ENCODE data around the gene DNMT1.
"Not testable (repeated sequence)": the region's sequence is repeated elsewhere in the genome, so short reads cannot be mapped to it uniquely, and the experiment has no call there.

DNMT1 gene

GRCh38 chr19:10166501-10166900 is 28.3 kb downstream of the DNMT1 start:
- H3K4me2 ChIP-seq (ENCODE audit: low read length); H4K8ac ChIP-seq (ENCODE audit: low read depth, low read length); H3K18ac ChIP-seq (ENCODE audit: low read length); H4K5ac ChIP-seq (ENCODE audit: low read length); H2BK15ac ChIP-seq (replicated peaks; ENCODE audit: low read depth); H3K36me3 ChIP-seq (ENCODE audit: control insufficient read depth, insufficient read depth, low read length); H3K4me1 ChIP-seq (ENCODE audit: control insufficient read depth, low read depth, low read length); H3K4ac ChIP-seq (ENCODE audit: low read depth, low read length); H2BK120ac ChIP-seq (ENCODE audit: low read depth, low read length); H3K27me3 ChIP-seq (ENCODE audit: insufficient read depth, low read length, poor library complexity); H3K4me3 ChIP-seq (ENCODE audit: low read length); H3K27ac ChIP-seq (ENCODE audit: low read depth, low read length); H3K9ac ChIP-seq (ENCODE audit: low read length); H3K56ac ChIP-seq (ENCODE audit: low read length); H3K23ac ChIP-seq (ENCODE audit: low read length); H2AK5ac ChIP-seq (ENCODE audit: low read length); H2BK5ac ChIP-seq (ENCODE audit: low read length); DNase-seq; H3K79me2 ChIP-seq (ENCODE audit: control insufficient read depth, insufficient read depth, low read length); H3K79me1 ChIP-seq (ENCODE audit: low read length): not testable (repeated sequence)
- no CpG with 5 or more reads among the region's 10 CpGs for WGBS (ENCODE audit: extremely low coverage, insufficient coverage, low lambda C conversion rate)

GRCh38 chr19:10166046-10166445 is 28.7 kb downstream of the DNMT1 start:
- no peak for DNase-seq
- Histone ChIP-seq H4K8ac (ENCODE audit: low read depth, low read length) (no peak overlapping the region), H4K5ac (ENCODE audit: low read length) (no peak overlapping the region), H3K23ac (ENCODE audit: low read length) (no peak overlapping the region), H3K27me3 (ENCODE audit: insufficient read depth, low read length, poor library complexity) (no peaks in the 10 kb centered on the region), H2AK5ac (ENCODE audit: low read length) (no peak overlapping the region), H3K79me1 (ENCODE audit: low read length) (no peaks in the 10 kb centered on the region), H3K4ac (ENCODE audit: low read depth, low read length) (no peak overlapping the region), H3K36me3 (ENCODE audit: control insufficient read depth, insufficient read depth, low read length) (peaks cover 9% of the 10 kb centered on the region), H2BK15ac (replicated peaks; ENCODE audit: low read depth) (no peak overlapping the region), H3K9ac (ENCODE audit: low read length) (no peak overlapping the region), H2BK5ac (ENCODE audit: low read length) (no peak overlapping the region), H3K79me2 (ENCODE audit: control insufficient read depth, insufficient read depth, low read length) (no peaks in the 10 kb centered on the region), H3K18ac (ENCODE audit: low read length) (no peak overlapping the region), H3K4me1 (ENCODE audit: control insufficient read depth, low read depth, low read length) (no peaks in the 10 kb centered on the region), H3K56ac (ENCODE audit: low read length) (no peak overlapping the region), H3K27ac (ENCODE audit: low read depth, low read length) (no peak overlapping the region), H2BK120ac (ENCODE audit: low read depth, low read length) (no peak overlapping the region), H3K4me3 (ENCODE audit: low read length) (no peak overlapping the region), H3K4me2 (ENCODE audit: low read length) (no peak overlapping the region)
- WGBS (ENCODE audit: extremely low coverage, insufficient coverage, low lambda C conversion rate): no CpG with 5 or more reads among the region's 5 CpGs

GRCh38 chr19:10163536-10163935 is 31.2 kb downstream of the DNMT1 start:
- Histone ChIP-seq H3K23ac (ENCODE audit: low read length) (no peak overlapping the region), H3K36me3 (ENCODE audit: control insufficient read depth, insufficient read depth, low read length) (peaks cover 17% of the 10 kb centered on the region), H3K4me1 (ENCODE audit: control insufficient read depth, low read depth, low read length) (no peaks in the 10 kb centered on the region), H2AK5ac (ENCODE audit: low read length) (no peak overlapping the region), H3K9ac (ENCODE audit: low read length) (no peak overlapping the region), H3K56ac (ENCODE audit: low read length) (no peak overlapping the region), H3K27ac (ENCODE audit: low read depth, low read length) (no peak overlapping the region), H3K79me2 (ENCODE audit: control insufficient read depth, insufficient read depth, low read length) (no peaks in the 10 kb centered on the region), H4K8ac (ENCODE audit: low read depth, low read length) (no peak overlapping the region), H2BK120ac (ENCODE audit: low read depth, low read length) (no peak overlapping the region), H3K4me3 (ENCODE audit: low read length) (no peak overlapping the region), H2BK5ac (ENCODE audit: low read length) (no peak overlapping the region), H3K27me3 (ENCODE audit: insufficient read depth, low read length, poor library complexity) (no peaks in the 10 kb centered on the region), H3K18ac (ENCODE audit: low read length) (no peak overlapping the region), H3K4me2 (ENCODE audit: low read length) (no peak overlapping the region), H4K5ac (ENCODE audit: low read length) (no peak overlapping the region), H3K79me1 (ENCODE audit: low read length) (no peaks in the 10 kb centered on the region), H3K4ac (ENCODE audit: low read depth, low read length) (no peak overlapping the region), H2BK15ac (replicated peaks; ENCODE audit: low read depth) (no peak overlapping the region)
- DNase-seq: no peak
- WGBS (ENCODE audit: extremely low coverage, insufficient coverage, low lambda C conversion rate): no CpG with 5 or more reads among the region's 3 CpGs

GRCh38 chr19:10159610-10160009 is 35.1 kb downstream of the DNMT1 start:
- H3K4me3 ChIP-seq (ENCODE audit: low read length): no peak overlapping the region
- H2AK5ac ChIP-seq (ENCODE audit: low read length): no peak overlapping the region
- no peak overlapping the region for H4K8ac ChIP-seq (ENCODE audit: low read depth, low read length)
- H3K4me2 ChIP-seq (ENCODE audit: low read length): no peak overlapping the region
- H2BK15ac ChIP-seq (replicated peaks; ENCODE audit: low read depth): no peak overlapping the region
- peaks cover 31% of the 10 kb centered on the region for H3K36me3 ChIP-seq (ENCODE audit: control insufficient read depth, insufficient read depth, low read length)
- H3K9ac ChIP-seq (ENCODE audit: low read length): no peak overlapping the region
- H3K56ac ChIP-seq (ENCODE audit: low read length): no peak overlapping the region
- no peak overlapping the region for H2BK5ac ChIP-seq (ENCODE audit: low read length)
- H3K4ac ChIP-seq (ENCODE audit: low read depth, low read length): no peak overlapping the region
- no peaks in the 10 kb centered on the region for H3K27me3 ChIP-seq (ENCODE audit: insufficient read depth, low read length, poor library complexity)
- H3K18ac ChIP-seq (ENCODE audit: low read length): no peak overlapping the region
- no peak overlapping the region for H3K27ac ChIP-seq (ENCODE audit: low read depth, low read length)
- no peak overlapping the region for H4K5ac ChIP-seq (ENCODE audit: low read length)
- DNase-seq: no peak
- no CpG with 5 or more reads among the region's 16 CpGs for WGBS (ENCODE audit: extremely low coverage, insufficient coverage, low lambda C conversion rate)
- H3K23ac ChIP-seq (ENCODE audit: low read length): no peak overlapping the region
- H3K4me1 ChIP-seq (ENCODE audit: control insufficient read depth, low read depth, low read length): no peaks in the 10 kb centered on the region
- H2BK120ac ChIP-seq (ENCODE audit: low read depth, low read length): no peak overlapping the region
- H3K79me2 ChIP-seq (ENCODE audit: control insufficient read depth, insufficient read depth, low read length): no peaks in the 10 kb centered on the region
- no peaks in the 10 kb centered on the region for H3K79me1 ChIP-seq (ENCODE audit: low read length)

- Histone ChIP-seq H3K27ac (ENCODE audit: low read depth, low read length) (no peak overlapping the region), H3K9ac (ENCODE audit: low read length) (no peak overlapping the region), H3K18ac (ENCODE audit: low read length) (no peak overlapping the region), H2AK5ac (ENCODE audit: low read length) (no peak overlapping the region), H3K56ac (ENCODE audit: low read length) (no peak overlapping the region), H3K79me2 (ENCODE audit: control insufficient read depth, insufficient read depth, low read length) (no peaks in the 10 kb centered on the region), H3K79me1 (ENCODE audit: low read length) (no peaks in the 10 kb centered on the region), H4K8ac (ENCODE audit: low read depth, low read length) (no peak overlapping the region), H3K27me3 (ENCODE audit: insufficient read depth, low read length, poor library complexity) (no peaks in the 10 kb centered on the region), H3K4me2 (ENCODE audit: low read length) (no peak overlapping the region), H3K36me3 (ENCODE audit: control insufficient read depth, insufficient read depth, low read length) (peaks cover 40% of the 10 kb centered on the region), H2BK120ac (ENCODE audit: low read depth, low read length) (no peak overlapping the region), H3K4ac (ENCODE audit: low read depth, low read length) (no peak overlapping the region), H3K4me1 (ENCODE audit: control insufficient read depth, low read depth, low read length) (no peaks in the 10 kb centered on the region), H2BK15ac (replicated peaks; ENCODE audit: low read depth) (no peak overlapping the region), H4K5ac (ENCODE audit: low read length) (no peak overlapping the region), H2BK5ac (ENCODE audit: low read length) (no peak overlapping the region), H3K23ac (ENCODE audit: low read length) (no peak overlapping the region), H3K4me3 (ENCODE audit: low read length) (no peak overlapping the region)
- no CpG with 5 or more reads among the region's 11 CpGs for WGBS (ENCODE audit: extremely low coverage, insufficient coverage, low lambda C conversion rate)
- DNase-seq: no peak
Measured at GRCh38 chr19:10158485-10158884, 36.3 kb downstream of the DNMT1 start.

GRCh38 chr19:10158071-10158470 is 36.7 kb downstream of the DNMT1 start:
- H3K4me1 ChIP-seq (ENCODE audit: control insufficient read depth, low read depth, low read length): no peaks in the 10 kb centered on the region
- H3K4ac ChIP-seq (ENCODE audit: low read depth, low read length): no peak overlapping the region
- H3K79me2 ChIP-seq (ENCODE audit: control insufficient read depth, insufficient read depth, low read length): no peaks in the 10 kb centered on the region
- WGBS (ENCODE audit: extremely low coverage, insufficient coverage, low lambda C conversion rate): no CpG with 5 or more reads among the region's 8 CpGs
- no peak overlapping the region for H3K4me3 ChIP-seq (ENCODE audit: low read length)
- no peaks in the 10 kb centered on the region for H3K79me1 ChIP-seq (ENCODE audit: low read length)
- no peak overlapping the region for H2BK5ac ChIP-seq (ENCODE audit: low read length)
- no peak overlapping the region for H3K4me2 ChIP-seq (ENCODE audit: low read length)
- H2AK5ac ChIP-seq (ENCODE audit: low read length): no peak overlapping the region
- H3K9ac ChIP-seq (ENCODE audit: low read length): no peak overlapping the region
- no peaks in the 10 kb centered on the region for H3K27me3 ChIP-seq (ENCODE audit: insufficient read depth, low read length, poor library complexity)
- no peak overlapping the region for H3K23ac ChIP-seq (ENCODE audit: low read length)
- H4K5ac ChIP-seq (ENCODE audit: low read length): no peak overlapping the region
- H2BK120ac ChIP-seq (ENCODE audit: low read depth, low read length): no peak overlapping the region
- H2BK15ac ChIP-seq (replicated peaks; ENCODE audit: low read depth): no peak overlapping the region
- no peak overlapping the region for H3K56ac ChIP-seq (ENCODE audit: low read length)
- H4K8ac ChIP-seq (ENCODE audit: low read depth, low read length): no peak overlapping the region
- no peak overlapping the region for H3K27ac ChIP-seq (ENCODE audit: low read depth, low read length)
- peaks cover 40% of the 10 kb centered on the region for H3K36me3 ChIP-seq (ENCODE audit: control insufficient read depth, insufficient read depth, low read length)
- DNase-seq: no peak
- no peak overlapping the region for H3K18ac ChIP-seq (ENCODE audit: low read length)

Data from mesendoderm (in vitro differentiated cells).